H1 (cell line): ENCODE measurements around the gene PCDH7. TPM values are rescaled to one million over a fixed set of nuclear protein-coding genes. Genes with fewer than 3 reads are reported as not detected.

ENCODE experiments used
- CTCF ChIA-PET: fragments of 300-600 bp; sonication (Branson Sonifier 250); formaldehyde crosslinking; loops from one replicate; lab custom pipeline; 2021; ENCODE audit not compliant: partially characterized antibody; lab: Charles Lee
- POLR2A ChIA-PET: fragments of 300-600 bp; sonication (Branson Sonifier 250); formaldehyde crosslinking; loops from one replicate; lab custom pipeline; 2021; ENCODE audit warnings: inconsistent platforms; ENCODE audit not compliant: partially characterized antibody; lab: Charles Lee
- DNase-seq, 2 experiments: peaks; one replicate each; pipeline versions ENCODE4 v3.0.0 to v3.0.0-alpha.2; 2010 to 2022; ENCODE audit warnings: low spot score in 2 of 2, low read depth in 1 of 2, mixed read lengths in 1 of 2
- FAIRE-seq: peaks from 2 replicates; lab custom pipeline; 2011; peaks lifted over from hg19 to GRCh38; lab: Jason Lieb, UNC
- H2AFZ ChIP-seq: 2 replicates; pipeline ENCODE4 v1.8.1; 2012; ENCODE audit warnings: low read length, inconsistent platforms
- H2AK5ac ChIP-seq: 2 replicates; pipeline ENCODE4 v1.6.1; 2013; ENCODE audit warnings: low read depth, low read length
- H2BK120ac ChIP-seq: replicated peaks from 2 replicates; pipeline ENCODE3; 2013; ENCODE audit warnings: low read depth, low read length, inconsistent platforms
- H2BK12ac ChIP-seq: 2 replicates; pipeline ENCODE4 v1.6.1; 2013; ENCODE audit warnings: low read depth, low read length
- H2BK15ac ChIP-seq: 2 replicates; pipeline ENCODE4 v1.6.1; 2013; ENCODE audit warnings: low read length
- H2BK20ac ChIP-seq: 2 replicates; pipeline ENCODE4 v1.6.1; 2013; ENCODE audit warnings: low read length
- H2BK5ac ChIP-seq: 2 replicates; pipeline ENCODE4 v1.6.1; 2013; ENCODE audit warnings: low read depth, low read length
- H3K14ac ChIP-seq: 2 replicates; pipeline ENCODE4 v1.6.1; 2013; ENCODE audit warnings: inconsistent platforms; ENCODE audit not compliant: insufficient read length
- H3K18ac ChIP-seq: 2 replicates; pipeline ENCODE4 v1.6.1; 2013; ENCODE audit warnings: low read length; ENCODE audit errors: extremely low read depth
- H3K23ac ChIP-seq: 2 replicates; pipeline ENCODE4 v1.6.1; 2013; ENCODE audit warnings: inconsistent platforms; ENCODE audit not compliant: insufficient read length
- H3K23me2 ChIP-seq: 2 replicates; pipeline ENCODE4 v1.6.1; 2013; ENCODE audit warnings: low read depth, low read length
- H3K27ac ChIP-seq: 2 replicates; pipeline ENCODE4 v1.6.1; 2011; ENCODE audit warnings: low read depth, low read length, inconsistent platforms
- H3K27me3 ChIP-seq, 4 experiments: replicated peaks in 1 of 4; 1 replicate in 1 of 4; 2 replicates in 3 of 4; pipeline versions ENCODE4 v1.6.1 to v1.8.1; 2011 to 2013; ENCODE audit warnings: low read length in 3 of 4, mild to moderate bottlenecking in 3 of 4, inconsistent platforms in 2 of 4, mixed read lengths in 2 of 4, moderate library complexity in 1 of 4; ENCODE audit not compliant: control insufficient read depth in 3 of 4, insufficient read depth in 3 of 4; ENCODE audit errors: extremely low read depth in 1 of 4
- H3K36me3 ChIP-seq, 4 experiments: 2 replicates each; pipeline versions ENCODE4 v1.6.1 to v1.8.1; 2011 to 2013; ENCODE audit warnings: mild to moderate bottlenecking in 4 of 4, low read length in 3 of 4, moderate library complexity in 2 of 4, control low read depth in 1 of 4, inconsistent platforms in 1 of 4; ENCODE audit not compliant: insufficient read depth in 4 of 4, control insufficient read depth in 2 of 4
- H3K4ac ChIP-seq: replicated peaks from 2 replicates; pipeline ENCODE3; 2013; ENCODE audit warnings: low read length, low read depth, mixed read lengths, inconsistent platforms; ENCODE audit not compliant: insufficient read length
- H3K4me1 ChIP-seq, 4 experiments: replicated peaks in 1 of 4; 1 replicate in 1 of 4; 2 replicates in 3 of 4; pipeline versions ENCODE4 v1.6.1 to v1.8.1; 2011 to 2013; ENCODE audit warnings: low read length in 3 of 4, inconsistent platforms in 2 of 4, mixed read lengths in 1 of 4; ENCODE audit not compliant: insufficient read depth in 4 of 4, control insufficient read depth in 3 of 4
- H3K4me2 ChIP-seq, 2 experiments: 2 replicates each; pipeline versions ENCODE4 v1.6.1 to v1.8.1; 2011 to 2013; ENCODE audit warnings: low read depth in 2 of 2, low read length in 2 of 2, control low read depth in 1 of 2, inconsistent platforms in 1 of 2, mild to moderate bottlenecking in 1 of 2; ENCODE audit not compliant: insufficient read depth in 1 of 2
- H3K4me3 ChIP-seq, 4 experiments: fragments of 200-600, 300-600 bp in 1 of 4; sonication (generic), shearing (Covaris generic), sonication (Bioruptor Twin) in 1 of 4; 2 replicates each; pipeline versions ENCODE4 v1.5.1 to v1.8.1; 2011 to 2016; ENCODE audit warnings: low read length in 4 of 4, low read depth in 3 of 4, control low read depth in 2 of 4, inconsistent platforms in 2 of 4, mild to moderate bottlenecking in 2 of 4, mixed read lengths in 1 of 4, moderate library complexity in 1 of 4; ENCODE audit not compliant: insufficient read depth in 2 of 4; ENCODE audit errors: extremely low read depth in 1 of 4
- H3K56ac ChIP-seq: replicated peaks from 2 replicates; pipeline ENCODE3; 2013; ENCODE audit warnings: low read depth, mild to moderate bottlenecking, mixed read lengths, low read length, inconsistent platforms; ENCODE audit not compliant: insufficient read length
- H3K79me1 ChIP-seq: 2 replicates; pipeline ENCODE4 v1.6.1; 2013; ENCODE audit warnings: low read depth, low read length, control low read depth
- H3K79me2 ChIP-seq, 2 experiments: 2 replicates each; pipeline versions ENCODE4 v1.6.1 to v1.8.1; 2012 to 2013; ENCODE audit warnings: low read length in 2 of 2, mild to moderate bottlenecking in 2 of 2, inconsistent platforms in 1 of 2; ENCODE audit not compliant: insufficient read depth in 2 of 2, control insufficient read depth in 1 of 2
- H3K9ac ChIP-seq, 4 experiments: replicated peaks in 1 of 4; 1 replicate in 1 of 4; 2 replicates in 3 of 4; pipeline versions ENCODE4 v1.6.1 to v1.8.1; 2011 to 2013; ENCODE audit warnings: low read depth in 3 of 4, low read length in 3 of 4, control low read depth in 2 of 4, mild to moderate bottlenecking in 2 of 4, moderate library complexity in 2 of 4, inconsistent platforms in 1 of 4; ENCODE audit errors: extremely low read depth in 1 of 4
- H3K9me3 ChIP-seq, 2 experiments: 2 replicates each; pipeline versions ENCODE4 v1.6.1 to v1.8.1; 2012 to 2013; ENCODE audit warnings: mild to moderate bottlenecking in 2 of 2, moderate library complexity in 2 of 2, control low read depth in 1 of 2, inconsistent platforms in 1 of 2, low read depth in 1 of 2, low read length in 1 of 2, mixed read lengths in 1 of 2; ENCODE audit not compliant: insufficient read depth in 2 of 2
- H4K20me1 ChIP-seq, 2 experiments: replicated peaks in 1 of 2; 2 replicates each; pipeline versions ENCODE3 to v1.8.1; 2011 to 2013; ENCODE audit warnings: inconsistent platforms in 2 of 2, low read length in 2 of 2, mild to moderate bottlenecking in 1 of 2; ENCODE audit not compliant: insufficient read depth in 2 of 2, control insufficient read depth in 1 of 2
- H4K5ac ChIP-seq: 2 replicates; pipeline ENCODE4 v1.6.1; 2013; ENCODE audit warnings: low read length, low read depth, mixed read lengths, inconsistent platforms; ENCODE audit not compliant: insufficient read length
- H4K8ac ChIP-seq: 2 replicates; pipeline ENCODE4 v1.8.0; 2013; ENCODE audit warnings: mild to moderate bottlenecking, moderate library complexity, low read length, inconsistent platforms; ENCODE audit not compliant: insufficient read depth; ENCODE audit errors: extremely low read depth
- H4K91ac ChIP-seq: replicated peaks from 2 replicates; pipeline ENCODE3; 2013; ENCODE audit warnings: low read length, mixed read lengths, inconsistent platforms; ENCODE audit not compliant: insufficient read length
- ASH2L ChIP-seq: fragments of 200-600, 300-600 bp; sonication (generic); IDR thresholded peaks from one replicate; pipeline ENCODE4 v1.7.1; 2017; ENCODE audit warnings: low read length
- BCL11A ChIP-seq, 2 experiments: IDR thresholded peaks; one replicate each; pipeline ENCODE4 v1.6.1; 2011; ENCODE audit warnings: low read depth in 2 of 2, low read length in 2 of 2, mild to moderate bottlenecking in 2 of 2
- CTCF ChIP-seq, 3 experiments: IDR thresholded peaks; 1 replicate in 2 of 3; 2 replicates in 1 of 3; pipeline versions ENCODE4 v1.5.1 to v1.6.1; 2011; ENCODE audit warnings: low read length in 3 of 3, mild to moderate bottlenecking in 3 of 3, inconsistent platforms in 2 of 3, low read depth in 1 of 3, moderate library complexity in 1 of 3; ENCODE audit not compliant: insufficient read depth in 1 of 3; ENCODE audit errors: control extremely low read depth in 1 of 3
- TAF7 ChIP-seq: optimal IDR thresholded peaks from 2 replicates; pipeline ENCODE3; 2011; ENCODE audit warnings: low read depth, mild to moderate bottlenecking, inconsistent platforms, low read length, moderate library complexity, borderline replicate concordance
- WGBS, 2 experiments: shearing (Covaris generic) in 1 of 2; methylation state at CpG; one replicate each; pipeline versions ENCODE4 v1.1.6 to v1.1.7; 2013 to 2015; ENCODE audit warnings: low lambda C conversion rate in 2 of 2, mixed read lengths in 2 of 2, inconsistent platforms in 1 of 2, low coverage in 1 of 2, missing lambda C conversion rate in 1 of 2; ENCODE audit not compliant: insufficient replicate concordance in 2 of 2, insufficient coverage in 1 of 2, insufficient read length in 1 of 2; ENCODE audit errors: extremely low coverage in 1 of 2, missing lambda C conversion rate in 1 of 2; 5-methylcytosine and 5-hydroxymethylcytosine counted together
- polyA plus RNA-seq, 7 experiments: library from polyadenylated mRNA; depleted of rRNA in 3 of 7; stranded (reverse) in 5 of 7; unstranded in 2 of 7; fragments of >200 nt in 5 of 7; fragments of 200-250 nt in 2 of 7; gene quantifications; 1 replicate in 5 of 7; 2 replicates in 1 of 7; 4 replicates in 1 of 7; pipeline versions ENCODE4 v1.2.1 to v1.2.3, GENCODE V29; 2011 to 2013; ENCODE audit warnings: missing spikeins in 2 of 7, mixed read lengths in 2 of 7
- total RNA-seq: library from RNA; stranded (reverse); fragmentation: NEBNext Ultra II Directional; extraction: Animal tissue kit (Norgen Biotek cat#: 25700); gene quantifications from 2 replicates; pipeline ENCODE4 v1.2.1, GENCODE V29; 2021

PCDH7 gene
- total and polyA plus RNA-seq, 2 of the 8 experiments (the other 6 are each of a cell fraction or from before 2014, with no cell fraction given) = 3.1 to 6.1 TPM

- H3K9me3 ChIP-seq = no peaks in the 10 kb centered on the region
- FAIRE-seq (no peak), DNase-seq (no peak)
- H3K79me2 ChIP-seq = no peaks in the 10 kb centered on the region
- no peak overlapping the region for H3K4ac ChIP-seq
- H3K36me3 ChIP-seq = no peaks in the 10 kb centered on the region
- no peak overlapping the region for H2BK12ac ChIP-seq
- no peak overlapping the region for H2AK5ac ChIP-seq
- H3K23ac ChIP-seq = no peak overlapping the region
- H3K18ac ChIP-seq = no peak overlapping the region
- no peak overlapping the region for H2BK120ac ChIP-seq
- no peaks in the 10 kb centered on the region for H3K23me2 ChIP-seq
- H3K4me3 ChIP-seq = no peak overlapping the region
- ChIA-PET POLR2A (no interaction called here), CTCF (no interaction called here)
- H4K91ac ChIP-seq = no peak overlapping the region
- H3K79me1 ChIP-seq = no peaks in the 10 kb centered on the region
- no peak overlapping the region for H3K4me2 ChIP-seq
- H3K27ac ChIP-seq = no peak overlapping the region
- no peak overlapping the region for H2BK15ac ChIP-seq
- H4K8ac ChIP-seq = no peak overlapping the region
- H3K56ac ChIP-seq = no peak overlapping the region
- no peaks in the 10 kb centered on the region for H3K27me3 ChIP-seq
- no peak overlapping the region for H3K9ac ChIP-seq
- H4K20me1 ChIP-seq = no peaks in the 10 kb centered on the region
- H4K5ac ChIP-seq = no peak overlapping the region
- H3K4me1 ChIP-seq = no peaks in the 10 kb centered on the region
- H2BK20ac ChIP-seq = no peak overlapping the region
- no peak overlapping the region for H2BK5ac ChIP-seq
- H2AFZ ChIP-seq = no peak overlapping the region
- 84% methylated on average over 8 of the region's 8 CpGs; no CpG with 5 or more reads in 1 of the 2 experiments for WGBS, 2 experiments
- TF ChIP-seq CTCF (IDR thresholded peaks at IDR 0.05; ENCODE audit: control extremely low read depth in 1 of 3, insufficient read depth in 1 of 3, low read depth in 1 of 3, low read length in 3 of 3) (no peak), ASH2L (no peak), BCL11A (IDR thresholded peaks at IDR 0.05; ENCODE audit: low read depth in 2 of 2, low read length in 2 of 2) (no peak), TAF7 (no peak)
- H3K14ac ChIP-seq = no peak overlapping the region
Observed at GRCh38 chr4:30767147-30767845, 47.1 kb downstream of the PCDH7 start.
